Measurements from ENCODE around the gene FBF1. TPM values are rescaled to one million over a fixed set of nuclear protein-coding genes. Genes with fewer than 3 reads are reported as not detected.

Gene FBF1
- total RNA-seq, 1 donor from 2014 or later: 13.0 TPM

GRCh38 chr17:75896415-75897159 is 44.3 kb downstream of the FBF1 start, which contains the start of gene TRIM65:
Gene TRIM65, minus strand, starts transcription at chr17:75896951. Its CDS starts 14 bp downstream, at chr17:75896937.
- TF ChIP-seq POLR2A (IDR thresholded peaks at IDR 0.05) (peak in 1 of 2 donors; percentile 85), CTCF (IDR thresholded peaks at IDR 0.05) (no peak), POLR2AphosphoS5 (IDR thresholded peaks at IDR 0.05; ENCODE audit: insufficient read depth in 1 of 2, low read depth in 1 of 2) (peak in 1 of 2 donors; percentile 85)
- H3K27me3 ChIP-seq: no peaks in the 10 kb centered on the region
- no peak for DNase-seq (ENCODE audit: extremely low spot score in 2 of 2)
- peak within 1 kb of the TSS; percentile 59 to 87 for H3K4me3 ChIP-seq
- peak within 1 kb of the TSS; percentile 94 for H3K27ac ChIP-seq
- H3K4me1 ChIP-seq: peaks cover 49% of the 10 kb centered on the region
- intact Hi-C loops (cut with DNase I): no loop called here
- peaks cover 0 to 29% of the 10 kb centered on the region in 2 donors for H3K36me3 ChIP-seq
- H3K9me3 ChIP-seq: no peaks in the 10 kb centered on the region

GRCh38 chr17:75895370-75896155 is 45.3 kb downstream of the FBF1 start:
- H3K4me1 ChIP-seq: peaks cover 50% of the 10 kb centered on the region
- intact Hi-C loops (cut with DNase I): no loop called here
- DNase-seq (ENCODE audit: extremely low spot score in 2 of 2): no peak
- TF ChIP-seq POLR2AphosphoS5 (IDR thresholded peaks at IDR 0.05; ENCODE audit: insufficient read depth in 1 of 2, low read depth in 1 of 2) (no peak), CTCF (IDR thresholded peaks at IDR 0.05) (peak in 1 of 3 experiments; percentile 10), POLR2A (IDR thresholded peaks at IDR 0.05) (no peak)
- peak overlapping the region; percentile 94 for H3K27ac ChIP-seq
- H3K36me3 ChIP-seq: peaks cover 2 to 27% of the 10 kb centered on the region in 2 donors
- peak overlapping the region; percentile 59 to 87 for H3K4me3 ChIP-seq
- H3K9me3 ChIP-seq: no peaks in the 10 kb centered on the region
- no peaks in the 10 kb centered on the region for H3K27me3 ChIP-seq

GRCh38 chr17:75894049-75894733 is 46.7 kb downstream of the FBF1 start:
- H3K4me1 ChIP-seq: peaks cover 50% of the 10 kb centered on the region
- H3K4me3 ChIP-seq: peak overlapping the region in 1 of 2 donors; percentile 87
- DNase-seq (ENCODE audit: extremely low spot score in 2 of 2): no peak
- H3K27me3 ChIP-seq: no peaks in the 10 kb centered on the region
- H3K27ac ChIP-seq: peak overlapping the region; percentile 94
- peaks cover 3 to 13% of the 10 kb centered on the region in 2 donors for H3K36me3 ChIP-seq
- no peaks in the 10 kb centered on the region for H3K9me3 ChIP-seq
- intact Hi-C loops (cut with DNase I): loop anchor here (5.0 kb wide), 1 partner anchor 47 kb away; no protein-coding TSS in a partner anchor
- TF ChIP-seq POLR2A (IDR thresholded peaks at IDR 0.05): no peak
- no peak for TF ChIP-seq CTCF (IDR thresholded peaks at IDR 0.05)
- TF ChIP-seq POLR2AphosphoS5 (IDR thresholded peaks at IDR 0.05; ENCODE audit: insufficient read depth in 1 of 2, low read depth in 1 of 2): no peak

- H3K36me3 ChIP-seq: peaks cover 3 to 8% of the 10 kb centered on the region in 2 donors
- no peak overlapping the region for H3K4me3 ChIP-seq
- no peaks in the 10 kb centered on the region for H3K9me3 ChIP-seq
- no peak for DNase-seq (ENCODE audit: extremely low spot score in 2 of 2)
- peaks cover 50% of the 10 kb centered on the region for H3K4me1 ChIP-seq
- no peak overlapping the region for H3K27ac ChIP-seq
- no peak for TF ChIP-seq POLR2A (IDR thresholded peaks at IDR 0.05)
- no peak for TF ChIP-seq CTCF (IDR thresholded peaks at IDR 0.05)
- TF ChIP-seq POLR2AphosphoS5 (IDR thresholded peaks at IDR 0.05; ENCODE audit: insufficient read depth in 1 of 2, low read depth in 1 of 2): no peak
- intact Hi-C loops (cut with DNase I): loop anchor here (5.0 kb wide), 1 partner anchor 46 kb away; no protein-coding TSS in a partner anchor
- no peaks in the 10 kb centered on the region for H3K27me3 ChIP-seq
Observed at GRCh38 chr17:75893305-75894048, 47.4 kb downstream of the FBF1 start.

Data from vagina (tissue), 2 donors.